Esophagus squamous epithelium (tissue), 4 donors: Measurements from ENCODE around the gene DMTF1.

ENCODE experiments used
- CTCF ChIP-seq, 6 experiments: fragments of 450-650 bp in 4 of 6; fragments of 200-600 bp in 2 of 6; sonication (generic) in 2 of 6; IDR thresholded peaks; one replicate each; pipeline ENCODE4 v1.5.1; 2016 to 2019; ENCODE audit warnings: antibody characterized with exemption in 6 of 6, mild to moderate bottlenecking in 4 of 6, moderate library complexity in 4 of 6
- POLR2A ChIP-seq, 4 donors: fragments of 450-650 bp; IDR thresholded peaks; one replicate each; pipeline ENCODE4 v1.6.1; 2017; ENCODE audit warnings: antibody characterized with exemption in 4 of 4, mild to moderate bottlenecking in 4 of 4, moderate library complexity in 3 of 4

- TF ChIP-seq CTCF (IDR thresholded peaks at IDR 0.05) (no peak), POLR2A (IDR thresholded peaks at IDR 0.05) (no peak)
Observed at GRCh38 chr7:87110778-87111177, 41.5 kb upstream of the DMTF1 start.
